ENCODE measurements around the gene OR56A1. TPM values are rescaled to one million over a fixed set of nuclear protein-coding genes. Genes with fewer than 3 reads are reported as not detected.

Gene OR56A1
- polyA plus RNA-seq, 2 of the 4 experiments (the other 2 are of a cell fraction): not detected

GRCh38 chr11:5992150-5992549, 38.4 kb downstream of the OR56A1 start:
- no peak for FAIRE-seq
- WGBS (ENCODE audit: missing lambda C conversion rate): 0% methylated on average over 3 of the region's 3 CpGs
- Histone ChIP-seq H3K4me3 (no peak overlapping the region), H3K4me2 (no peak overlapping the region), H3K4me1 (no peaks in the 10 kb centered on the region), H3K9me3 (no peaks in the 10 kb centered on the region), H3K27ac (no peak overlapping the region)
- ChIA-PET POLR2A (no interaction called here), CTCF (interaction anchor here (0.6 to 4.8 kb wide), 7 partner anchors 13 to 522 kb away, joined by 3 to 19 read pairs (median 4); partner anchors contain the start of gene CAVIN3)
- no peak for DNase-seq (ENCODE audit: low read depth in 1 of 2, low spot score in 1 of 2)
- ATAC-seq: no peak
- TF ChIP-seq JUN (IDR thresholded peaks at IDR 0.05) (no peak), HOXB13 (CRISPR knock-in tag; IDR thresholded peaks at IDR 0.05; ENCODE audit: low read depth) (no peak), ELK1 (IDR thresholded peaks at IDR 0.05; ENCODE audit: low read depth, low read length) (no peak)

- no peaks in the 10 kb centered on the region for H3K9me3 ChIP-seq
- FAIRE-seq (no peak), DNase-seq (ENCODE audit: low read depth in 1 of 2, low spot score in 1 of 2) (no peak), ATAC-seq (no peak)
- TF ChIP-seq BCL3 (IDR thresholded peaks at IDR 0.05) (no peak), ZFP36 (IDR thresholded peaks at IDR 0.05; ENCODE audit: borderline replicate concordance, partially characterized antibody) (no peak), BHLHE40 (IDR thresholded peaks at IDR 0.05; ENCODE audit: low read depth, low read length) (no peak), HMGXB4 (CRISPR knock-in tag; IDR thresholded peaks at IDR 0.05; ENCODE audit: borderline replicate concordance) (no peak), ELK1 (IDR thresholded peaks at IDR 0.05; ENCODE audit: low read depth, low read length) (no peak), CHD2 (IDR thresholded peaks at IDR 0.05; ENCODE audit: low read length, partially characterized antibody) (no peak), ATOH8 (CRISPR knock-in tag; IDR thresholded peaks at IDR 0.05; ENCODE audit: low read depth) (no peak), MYC (IDR thresholded peaks at IDR 0.05; ENCODE audit: borderline replicate concordance, low read length) (no peak)
- H3K27ac ChIP-seq: no peak overlapping the region
- POLR2A ChIA-PET: no interaction called here
- no peak overlapping the region for H3K4me3 ChIP-seq
- H3K4me2 ChIP-seq: no peak overlapping the region
- CTCF ChIA-PET: interaction anchor here (4.8 kb wide), 1 partner anchor 373 kb away, joined by 19 read pairs; no protein-coding TSS in a partner anchor
- 12% methylated on average over 4 of the region's 4 CpGs for whole genome bisulfite sequencing (ENCODE audit: missing lambda C conversion rate)
- no peaks in the 10 kb centered on the region for H3K4me1 ChIP-seq
Measured at GRCh38 chr11:5989203-5989602, 41.4 kb downstream of the OR56A1 start.

GRCh38 chr11:5986885-5987284, 43.7 kb downstream of the OR56A1 start, which contains the start of gene OR52L1:
OR52L1 (minus strand) TSS chr11:5986985; CDS start chr11:5986930, 55 bp downstream.
- no peak within 1 kb of the TSS for H3K4me3 ChIP-seq
- no peak for FAIRE-seq
- no peak for ATAC-seq
- H3K4me1 ChIP-seq: no peaks in the 10 kb centered on the region
- ChIA-PET POLR2A (no interaction called here), CTCF (interaction anchor here (1.1 to 1.7 kb wide), 2 partner anchors 8 to 17 kb away, joined by 3 to 4 read pairs; no protein-coding TSS in a partner anchor)
- TF ChIP-seq RAD21 (conservative IDR thresholded peaks at IDR 0.05 in 1 of 2, IDR thresholded peaks at IDR 0.05 in 1 of 2) (no peak), MAZ (IDR thresholded peaks at IDR 0.05; ENCODE audit: borderline replicate concordance, low read depth, low read length) (no peak)
- no peaks in the 10 kb centered on the region for H3K9me3 ChIP-seq
- H3K27ac ChIP-seq: no peak within 1 kb of the TSS
- WGBS (ENCODE audit: missing lambda C conversion rate): 0% methylated on average over 1 of the region's 1 CpG
- no peak within 1 kb of the TSS for H3K4me2 ChIP-seq
- no peak for DNase-seq (ENCODE audit: low read depth in 1 of 2, low spot score in 1 of 2)

Data from A549 (cell line).